ENCODE results near the gene NSMCE4A.
"Not testable (repeated sequence)": the region's sequence is repeated elsewhere in the genome, so short reads cannot be mapped to it uniquely, and the experiment has no call there.

The NSMCE4A gene

GRCh38 chr10:121936295-121936694, 38.7 kb downstream of the NSMCE4A start:
- no peak for DNase-seq (ENCODE audit: low read depth)
- no peak for TF ChIP-seq CTCF (conservative IDR thresholded peaks at IDR 0.05; ENCODE audit: low read length)

GRCh38 chr10:121935702-121936101, 39.3 kb downstream of the NSMCE4A start:
- no peak overlapping the region for H3K4me3 ChIP-seq (ENCODE audit: low read length)
- TF ChIP-seq CTCF (conservative IDR thresholded peaks at IDR 0.05; ENCODE audit: low read length): no peak
- DNase-seq (ENCODE audit: low read depth): no peak

More at GRCh38 chr10:121936295-121936694, 38.7 kb downstream of the NSMCE4A start:
- no peak overlapping the region for H3K4me3 ChIP-seq (ENCODE audit: low read length)

- not testable (repeated sequence) for H3K4me3 ChIP-seq (ENCODE audit: low read length); DNase-seq (ENCODE audit: low read depth)
Observed at GRCh38 chr10:121930268-121931085, 44.5 kb downstream of the NSMCE4A start.

GRCh38 chr10:121929585-121930267, 45.3 kb downstream of the NSMCE4A start:
- not testable (repeated sequence) for H3K4me3 ChIP-seq (ENCODE audit: low read length); DNase-seq (ENCODE audit: low read depth)

GRCh38 chr10:121928528-121928884, 46.5 kb downstream of the NSMCE4A start:
- TF ChIP-seq CTCF (conservative IDR thresholded peaks at IDR 0.05; ENCODE audit: low read length): no peak
- peak overlapping the region; percentile 80 for H3K4me3 ChIP-seq (ENCODE audit: low read length)
- DNase-seq (ENCODE audit: low read depth): peak; percentile 47

- TF ChIP-seq CTCF (conservative IDR thresholded peaks at IDR 0.05; ENCODE audit: low read length): no peak; the same call in 1 of the 2 replicates
- peak; percentile 92 for DNase-seq (ENCODE audit: low read depth)
Observed at GRCh38 chr10:121927841-121928527, 47.0 kb downstream of the NSMCE4A start, which contains the start of gene ATE1. Gene ATE1, minus strand, starts transcription at chr10:121928031. Its CDS starts 82 bp downstream, at chr10:121927949.

GRCh38 chr10:121927318-121927840, 47.6 kb downstream of the NSMCE4A start:
- peak; percentile 29 for DNase-seq (ENCODE audit: low read depth)
- TF ChIP-seq CTCF (conservative IDR thresholded peaks at IDR 0.05; ENCODE audit: low read length): no peak
- H3K4me3 ChIP-seq (ENCODE audit: low read length): peak overlapping the region; percentile 83

More at GRCh38 chr10:121927841-121928527, 47.0 kb downstream of the NSMCE4A start, which contains the start of gene ATE1:
- peak within 1 kb of the TSS; percentile 83 for H3K4me3 ChIP-seq (ENCODE audit: low read length)
